IPS-15b (cell line): Measurements from ENCODE around the gene PTGIS.

Source experiments
- H3K27me3 ChIP-seq: one replicate; pipeline ENCODE4 v1.6.1; 2013; ENCODE audit warnings: low read length; ENCODE audit not compliant: control insufficient read depth, insufficient read depth
- H3K36me3 ChIP-seq: one replicate; pipeline ENCODE4 v1.6.1; 2013; ENCODE audit warnings: low read length; ENCODE audit not compliant: control insufficient read depth, insufficient read depth
- H3K4me1 ChIP-seq: one replicate; pipeline ENCODE4 v1.6.1; 2013; ENCODE audit warnings: mild to moderate bottlenecking, low read length; ENCODE audit not compliant: control insufficient read depth, insufficient read depth
- H3K4me3 ChIP-seq: one replicate; pipeline ENCODE4 v1.5.1; 2013; ENCODE audit warnings: low read depth, low read length
- H3K9ac ChIP-seq: one replicate; pipeline ENCODE4 v1.6.1; 2013; ENCODE audit warnings: low read depth, mild to moderate bottlenecking, low read length
- H3K9me3 ChIP-seq: one replicate; pipeline ENCODE4 v1.6.1; 2013; ENCODE audit warnings: mild to moderate bottlenecking, low read length; ENCODE audit not compliant: control insufficient read depth, insufficient read depth

Gene PTGIS

DNA sequence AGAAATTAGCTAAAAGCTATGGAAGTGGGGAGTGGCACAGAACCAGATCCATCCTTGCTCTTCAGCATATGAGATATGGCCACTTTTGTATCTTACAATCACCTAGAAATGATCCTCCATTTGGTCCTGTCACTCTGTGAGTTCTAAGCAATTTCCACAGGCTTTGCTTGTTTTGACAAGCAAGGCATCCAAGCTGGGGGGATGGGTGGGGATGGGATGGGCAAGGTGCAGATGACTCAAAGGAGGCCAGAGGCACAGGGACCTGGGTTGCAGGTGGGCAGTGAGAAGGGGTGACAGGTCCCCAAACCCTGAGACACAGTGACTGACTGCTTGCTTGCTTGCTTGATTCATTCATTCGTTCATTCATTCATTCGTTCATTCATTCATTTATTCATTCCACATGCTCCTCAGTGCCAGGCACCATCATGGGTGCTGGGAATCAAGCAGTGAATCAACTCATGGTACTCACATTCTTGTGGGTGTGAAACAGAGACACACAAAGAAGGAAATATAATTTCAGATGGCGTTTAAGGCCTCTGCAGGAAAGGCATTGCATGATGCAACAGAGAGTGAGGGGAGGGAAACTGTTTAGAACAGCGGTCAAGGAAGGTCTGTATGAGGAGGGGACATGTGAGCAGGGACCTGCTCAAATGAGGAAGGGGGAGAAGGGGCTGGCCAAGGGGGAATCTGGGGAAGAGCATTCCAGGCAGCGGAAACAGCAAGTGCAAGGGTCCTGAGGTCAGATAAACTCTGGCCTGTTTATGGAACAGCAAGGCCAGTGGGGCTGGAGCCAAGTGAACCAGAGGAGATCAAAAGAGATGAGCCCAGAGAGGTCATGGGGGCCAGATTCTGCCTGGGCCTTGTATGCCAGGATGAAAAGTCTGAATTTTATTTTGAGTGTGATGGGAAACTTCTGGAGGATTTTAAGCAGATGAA is 88.9 kb downstream of the PTGIS start:
- no peak overlapping the region for H3K9ac ChIP-seq
- H3K27me3 ChIP-seq: peaks cover 7% of the 10 kb centered on the region
- H3K36me3 ChIP-seq: no peaks in the 10 kb centered on the region
- H3K9me3 ChIP-seq: no peaks in the 10 kb centered on the region
- no peaks in the 10 kb centered on the region for H3K4me1 ChIP-seq
- no peak overlapping the region for H3K4me3 ChIP-seq

DNA sequence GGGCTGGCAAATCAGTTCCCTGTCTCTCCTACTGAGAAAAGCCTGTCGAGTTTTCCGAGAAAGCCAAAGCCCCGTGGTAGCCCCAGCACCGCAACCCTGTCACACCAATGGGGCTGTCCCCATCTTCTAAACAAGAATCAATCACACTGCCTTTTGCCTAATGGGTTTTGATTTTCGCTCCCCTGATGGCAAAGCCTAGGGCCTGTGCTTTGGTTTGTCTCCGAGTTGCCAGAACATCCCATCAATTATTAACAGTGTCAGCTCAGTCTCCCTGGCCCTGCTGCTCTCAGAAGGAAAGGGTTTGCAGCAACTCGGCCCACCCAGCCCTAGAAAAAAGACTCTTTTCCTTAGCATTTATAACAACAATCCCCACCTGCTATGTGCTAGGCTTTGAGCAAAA is 89.7 kb downstream of the PTGIS start:
- no peaks in the 10 kb centered on the region for H3K4me1 ChIP-seq
- H3K4me3 ChIP-seq: no peak overlapping the region
- peaks cover 7% of the 10 kb centered on the region for H3K27me3 ChIP-seq
- H3K9ac ChIP-seq: no peak overlapping the region
- no peaks in the 10 kb centered on the region for H3K9me3 ChIP-seq
- no peaks in the 10 kb centered on the region for H3K36me3 ChIP-seq

DNA sequence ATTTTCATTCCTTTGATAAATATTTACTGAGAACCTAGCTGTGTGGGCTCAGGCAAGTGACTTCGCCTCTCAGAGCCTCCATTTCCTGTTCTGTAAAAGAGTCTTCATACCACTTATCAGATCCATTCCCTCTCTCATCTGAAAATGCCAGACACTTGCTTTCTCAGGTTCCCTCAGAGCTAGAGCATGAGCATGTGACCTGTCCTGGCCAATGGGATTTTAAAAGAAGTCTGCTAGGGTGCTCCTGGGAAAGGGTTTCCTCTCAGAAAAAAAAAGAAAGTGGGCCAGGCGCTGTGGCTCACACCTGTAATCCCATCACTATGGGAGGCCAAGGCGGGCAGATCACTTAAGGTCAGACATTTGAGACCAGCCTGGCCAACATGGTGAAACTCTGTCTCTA is 90.7 kb downstream of the PTGIS start:
- Histone ChIP-seq H3K36me3 (no peaks in the 10 kb centered on the region), H3K9ac (no peak overlapping the region), H3K4me3 (no peak overlapping the region), H3K27me3 (peaks cover 7% of the 10 kb centered on the region), H3K4me1 (no peaks in the 10 kb centered on the region), H3K9me3 (no peaks in the 10 kb centered on the region)

DNA sequence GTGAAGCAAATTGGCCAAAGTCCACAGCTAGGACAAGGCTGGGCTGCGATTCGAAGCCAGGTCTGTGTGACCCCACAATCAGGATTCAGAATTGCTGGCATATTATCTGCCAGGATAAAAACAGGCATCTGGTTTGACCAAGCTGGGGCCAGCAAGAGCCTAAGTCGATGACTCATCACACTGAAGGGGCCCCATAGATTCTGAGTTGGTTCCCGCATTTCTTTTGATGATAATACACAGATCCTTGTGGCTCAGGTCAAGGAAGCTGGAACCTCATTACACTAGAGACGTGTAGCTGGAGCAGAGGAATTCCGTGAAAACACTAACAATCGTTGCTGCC is 92.0 kb downstream of the PTGIS start:
- H3K9ac ChIP-seq: no peak overlapping the region
- no peaks in the 10 kb centered on the region for H3K4me1 ChIP-seq
- no peaks in the 10 kb centered on the region for H3K36me3 ChIP-seq
- H3K27me3 ChIP-seq: no peaks in the 10 kb centered on the region
- H3K4me3 ChIP-seq: no peak overlapping the region
- no peaks in the 10 kb centered on the region for H3K9me3 ChIP-seq

DNA sequence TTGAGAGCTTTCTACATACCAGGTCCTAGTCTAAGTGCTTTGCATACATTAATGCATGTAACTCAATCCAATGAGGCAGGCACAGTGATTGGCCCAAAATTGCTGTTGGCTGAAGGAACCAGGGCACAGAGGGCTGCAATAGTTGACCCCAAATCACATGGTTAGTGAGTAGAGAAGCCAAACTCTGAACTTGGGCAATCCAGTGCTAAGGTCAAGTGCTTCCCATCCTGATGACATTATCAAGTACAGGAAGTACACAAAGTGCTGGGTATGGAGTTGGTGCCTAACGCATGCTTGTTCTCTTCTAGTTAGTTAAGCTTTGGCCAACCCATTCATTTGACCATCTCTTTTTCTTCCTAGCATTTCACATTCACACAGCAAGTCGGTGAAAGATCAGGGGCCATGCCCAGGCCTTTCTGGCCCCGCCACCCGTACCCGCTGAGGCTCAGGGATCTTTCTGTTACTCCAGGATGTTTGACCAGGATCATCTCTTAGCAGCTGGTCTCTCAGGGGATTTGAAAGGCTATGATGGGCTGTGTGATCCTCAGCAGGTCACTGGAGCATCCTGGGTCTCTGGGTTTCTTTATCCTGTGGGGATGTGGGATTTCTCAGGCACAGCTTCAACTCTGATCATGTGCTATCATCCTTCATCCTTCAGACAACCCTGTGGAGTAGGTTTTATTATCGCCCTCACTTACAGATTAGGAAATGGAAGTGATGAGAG is 92.5 kb downstream of the PTGIS start:
- Histone ChIP-seq H3K27me3 (no peaks in the 10 kb centered on the region), H3K9me3 (no peaks in the 10 kb centered on the region), H3K4me3 (no peak overlapping the region), H3K36me3 (no peaks in the 10 kb centered on the region), H3K4me1 (no peaks in the 10 kb centered on the region), H3K9ac (no peak overlapping the region)

DNA sequence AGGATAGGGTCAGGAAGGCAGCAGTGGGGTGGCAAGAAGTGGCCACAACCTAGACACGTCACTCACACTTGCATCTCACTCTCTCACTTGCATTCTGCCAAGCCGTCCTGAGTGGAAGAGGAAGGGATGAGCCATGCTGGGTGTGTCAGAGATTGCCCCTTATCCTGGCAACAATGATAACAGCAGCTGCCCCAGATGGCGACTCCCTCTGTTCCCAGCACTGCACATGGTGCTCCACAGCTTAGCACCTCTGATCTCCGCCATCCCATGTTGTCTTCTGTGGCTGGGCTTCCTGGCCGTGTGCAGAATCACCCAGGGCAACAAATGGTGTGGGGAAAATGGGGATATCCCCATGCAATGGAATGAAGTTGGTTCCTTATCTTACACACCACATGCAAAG is 96.5 kb downstream of the PTGIS start:
- no peaks in the 10 kb centered on the region for H3K36me3 ChIP-seq
- H3K4me1 ChIP-seq: no peaks in the 10 kb centered on the region
- H3K9ac ChIP-seq: no peak overlapping the region
- no peak overlapping the region for H3K4me3 ChIP-seq
- no peaks in the 10 kb centered on the region for H3K27me3 ChIP-seq
- H3K9me3 ChIP-seq: no peaks in the 10 kb centered on the region

DNA sequence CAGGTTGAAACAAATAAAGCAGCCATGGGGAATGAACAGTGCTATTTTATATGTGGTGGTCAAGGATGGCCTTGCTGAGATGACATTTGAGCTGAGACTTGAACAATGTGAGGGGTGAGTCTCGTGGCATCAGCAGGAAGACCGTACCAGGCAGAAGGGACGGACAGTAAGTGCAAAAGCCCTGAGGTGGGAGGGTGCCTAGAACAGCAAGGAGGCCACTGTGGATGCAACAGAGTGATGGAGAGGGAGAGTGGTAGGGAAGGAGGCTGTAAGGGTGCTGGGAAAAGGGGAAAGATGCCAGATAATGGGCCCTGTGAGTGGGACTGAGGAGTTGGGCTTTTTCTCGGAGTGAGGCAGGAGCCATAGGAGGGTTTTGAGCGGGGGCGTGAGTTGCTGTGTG is 97.0 kb downstream of the PTGIS start:
- H3K36me3 ChIP-seq: no peaks in the 10 kb centered on the region
- no peaks in the 10 kb centered on the region for H3K9me3 ChIP-seq
- no peak overlapping the region for H3K9ac ChIP-seq
- H3K4me1 ChIP-seq: no peaks in the 10 kb centered on the region
- no peaks in the 10 kb centered on the region for H3K27me3 ChIP-seq
- no peak overlapping the region for H3K4me3 ChIP-seq

DNA sequence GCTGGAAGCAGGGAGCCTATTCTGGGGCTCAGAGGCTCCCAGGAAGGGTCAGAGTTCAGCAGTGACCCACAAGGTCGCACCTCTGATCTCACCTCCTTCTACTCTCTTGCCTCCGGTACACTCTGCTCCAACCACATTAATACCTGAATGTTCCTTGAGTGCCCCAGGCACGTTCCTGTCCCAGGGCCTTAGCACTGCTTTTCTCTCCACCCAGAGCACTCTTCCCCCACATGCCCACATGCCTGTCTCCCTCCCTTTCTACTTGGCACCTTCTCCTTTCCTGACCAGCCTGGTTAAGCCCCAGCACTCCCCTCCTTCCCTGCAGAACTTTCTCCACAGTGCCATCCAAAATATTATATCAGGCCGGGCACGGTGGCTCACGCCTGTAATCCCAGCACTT is 98.9 kb downstream of the PTGIS start:
- Histone ChIP-seq H3K36me3 (no peaks in the 10 kb centered on the region), H3K9me3 (no peaks in the 10 kb centered on the region), H3K4me1 (no peaks in the 10 kb centered on the region), H3K4me3 (no peak overlapping the region), H3K27me3 (no peaks in the 10 kb centered on the region), H3K9ac (no peak overlapping the region)

DNA sequence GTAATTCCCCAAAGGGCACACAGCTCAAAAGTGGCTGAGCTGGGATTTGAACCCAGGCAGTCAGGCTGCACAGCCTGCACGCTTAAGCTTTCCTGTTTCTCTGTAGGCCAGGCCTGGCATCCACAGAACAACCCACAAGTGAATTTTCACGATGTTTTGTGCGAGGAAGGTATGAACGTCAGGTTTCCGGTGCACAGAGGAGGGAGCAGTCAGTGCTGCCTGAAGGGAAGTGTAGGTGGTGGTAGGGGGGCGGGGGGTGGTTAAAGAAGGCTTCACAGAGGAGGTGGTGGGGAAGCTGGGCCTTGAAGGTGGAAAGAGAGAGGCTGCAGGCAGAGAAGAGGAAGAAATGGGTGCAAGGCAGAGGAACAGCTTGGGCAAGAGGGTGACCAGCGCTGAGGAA is 99.5 kb downstream of the PTGIS start:
- H3K4me1 ChIP-seq: no peaks in the 10 kb centered on the region
- H3K36me3 ChIP-seq: no peaks in the 10 kb centered on the region
- H3K9me3 ChIP-seq: no peaks in the 10 kb centered on the region
- H3K4me3 ChIP-seq: no peak overlapping the region
- no peak overlapping the region for H3K9ac ChIP-seq
- H3K27me3 ChIP-seq: no peaks in the 10 kb centered on the region

DNA sequence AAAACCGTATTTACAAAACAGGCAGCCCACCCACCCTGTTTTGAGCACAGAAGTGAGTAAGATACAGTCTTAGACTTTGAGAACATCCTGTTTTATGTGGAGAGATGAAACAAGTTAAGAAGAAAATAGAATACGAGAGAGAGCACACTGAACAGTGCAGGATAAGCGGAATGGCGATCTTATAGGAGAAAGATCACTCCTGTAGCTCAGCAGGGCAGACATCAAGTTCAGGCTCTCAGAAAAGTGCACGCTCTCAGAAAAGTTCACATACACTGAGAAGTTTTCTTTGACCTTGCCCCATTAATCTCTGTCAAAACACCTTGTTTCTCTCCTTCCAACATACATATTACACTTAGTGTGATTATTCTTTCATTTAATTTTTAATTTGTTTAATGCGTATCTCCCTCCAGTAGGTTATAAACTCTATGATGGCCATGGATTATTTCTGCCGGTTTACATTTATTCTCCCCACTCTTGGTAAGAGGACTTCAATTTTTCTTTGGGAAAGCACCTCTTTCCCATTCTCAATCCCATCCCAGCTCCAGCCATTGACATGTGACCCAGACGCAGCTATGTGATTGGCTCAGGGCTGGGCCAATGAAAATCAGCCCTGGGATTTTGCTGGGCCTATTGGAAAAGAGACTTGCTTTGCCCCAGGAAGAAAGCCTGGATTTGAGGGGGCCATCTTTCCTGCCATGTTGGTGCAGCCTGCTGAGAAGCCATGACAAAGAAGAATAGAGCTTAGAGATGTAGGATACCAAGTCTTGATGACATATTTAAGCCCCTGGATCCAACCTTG is 101.6 kb downstream of the PTGIS start:
- Histone ChIP-seq H3K9me3 (no peaks in the 10 kb centered on the region), H3K4me3 (no peak overlapping the region), H3K4me1 (no peaks in the 10 kb centered on the region), H3K27me3 (no peaks in the 10 kb centered on the region), H3K9ac (no peak overlapping the region), H3K36me3 (no peaks in the 10 kb centered on the region)

DNA sequence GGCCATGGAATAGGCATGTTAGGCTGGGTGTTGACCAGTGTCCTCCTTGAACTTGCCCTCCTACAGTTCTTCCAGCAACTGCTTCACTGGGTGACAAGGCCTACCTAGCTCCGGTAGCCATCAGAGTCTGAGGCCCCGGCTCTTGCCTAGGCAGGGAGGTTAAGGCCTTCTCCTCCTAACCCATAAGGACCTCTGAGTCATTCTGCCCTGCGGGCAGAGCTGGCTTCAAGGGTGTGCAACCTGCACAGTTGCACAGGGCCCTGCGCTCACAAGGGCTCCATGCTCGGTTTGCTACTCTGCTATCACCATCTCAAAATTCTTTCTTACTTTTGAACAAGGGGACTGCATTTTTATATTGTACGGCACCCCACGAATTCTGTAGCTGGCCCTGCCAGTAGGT is 103.4 kb downstream of the PTGIS start:
- H3K9ac ChIP-seq: no peak overlapping the region
- H3K9me3 ChIP-seq: no peaks in the 10 kb centered on the region
- H3K4me1 ChIP-seq: no peaks in the 10 kb centered on the region
- no peaks in the 10 kb centered on the region for H3K36me3 ChIP-seq
- H3K4me3 ChIP-seq: no peak overlapping the region
- H3K27me3 ChIP-seq: no peaks in the 10 kb centered on the region
